HEK293T (cell line): ENCODE results near the gene PHF5A.

Experiments
- CTCF ChIA-PET: fragments of 350-600 bp; formaldehyde crosslinking; extraction: SDS; loops from one replicate; lab custom pipeline; 2021; ENCODE audit warnings: antibody characterized with exemption, inconsistent platforms; lab: Yijun Ruan, JAX
- POLR2A ChIA-PET: fragments of 350-600 bp; formaldehyde crosslinking; extraction: SDS; loops from one replicate; lab custom pipeline; 2020; ENCODE audit warnings: antibody characterized with exemption, inconsistent platforms; lab: Yijun Ruan, JAX
- DNase-seq: peaks from one replicate; pipeline ENCODE4 v3.0.0; 2012; ENCODE audit warnings: mixed read lengths; ENCODE audit errors: extremely low spot score
- ARNT ChIP-seq: fragments of 450-650 bp; IDR thresholded peaks from 2 replicates; pipeline ENCODE4 v1.6.1; 2017; ENCODE audit warnings: mild to moderate bottlenecking
- BHLHE40 ChIP-seq: fragments of 450-650 bp; IDR thresholded peaks from 2 replicates; pipeline ENCODE4 v1.6.1; 2016; ENCODE audit warnings: mild to moderate bottlenecking, moderate library complexity, borderline replicate concordance
- CTBP1 ChIP-seq: fragments of 450-650 bp; IDR thresholded peaks from 2 replicates; pipeline ENCODE4 v1.6.1; 2016; ENCODE audit warnings: borderline replicate concordance
- ELF4 ChIP-seq: fragments of 450-650 bp; IDR thresholded peaks from 2 replicates; pipeline ENCODE4 v1.6.1; 2017; ENCODE audit warnings: antibody characterized with exemption
- FOXA1 ChIP-seq: fragments of 450-650 bp; IDR thresholded peaks from 2 replicates; pipeline ENCODE4 v1.6.1; 2016; ENCODE audit warnings: mild to moderate bottlenecking
- FOXK2 ChIP-seq: fragments of 450-650 bp; IDR thresholded peaks from 2 replicates; pipeline ENCODE4 v1.6.1; 2016; ENCODE audit warnings: mild to moderate bottlenecking
- FOXM1 ChIP-seq: fragments of 450-650 bp; IDR thresholded peaks from 2 replicates; pipeline ENCODE4 v1.6.1; 2017; ENCODE audit warnings: mild to moderate bottlenecking, borderline replicate concordance
- HDGF ChIP-seq: fragments of 450-650 bp; IDR thresholded peaks from 2 replicates; pipeline ENCODE4 v1.6.1; 2017; ENCODE audit warnings: antibody characterized with exemption, borderline replicate concordance
- L3MBTL2 ChIP-seq: fragments of 450-650 bp; conservative IDR thresholded peaks from 2 replicates; pipeline ENCODE4 v1.6.1; 2016; ENCODE audit warnings: mild to moderate bottlenecking
- LEF1 ChIP-seq: fragments of 450-650 bp; IDR thresholded peaks from 2 replicates; pipeline ENCODE4 v1.6.1; 2017; ENCODE audit warnings: mild to moderate bottlenecking, borderline replicate concordance
- NFRKB ChIP-seq: fragments of 450-650 bp; IDR thresholded peaks from 2 replicates; pipeline ENCODE4 v1.6.1; 2016; ENCODE audit warnings: mild to moderate bottlenecking, moderate library complexity
- PKNOX1 ChIP-seq: fragments of 450-650 bp; IDR thresholded peaks from 2 replicates; pipeline ENCODE4 v1.6.1; 2016
- SP1 ChIP-seq: fragments of 450-650 bp; IDR thresholded peaks from 2 replicates; pipeline ENCODE4 v1.6.1; 2017
- SUZ12 ChIP-seq: fragments of 450-650 bp; IDR thresholded peaks from 2 replicates; pipeline ENCODE4 v1.6.1; 2016; ENCODE audit warnings: mild to moderate bottlenecking
- TARDBP ChIP-seq: fragments of 450-650 bp; IDR thresholded peaks from 2 replicates; pipeline ENCODE4 v1.6.1; 2016
- ZNF384 ChIP-seq: fragments of 450-650 bp; IDR thresholded peaks from 2 replicates; pipeline ENCODE4 v1.6.1; 2016

Gene PHF5A

GRCh38 chr22:41481131-41481830 is 12.8 kb upstream of the PHF5A start:
- POLR2A ChIA-PET: interaction anchor here (2.3 to 5.6 kb wide), 2 partner anchors 12 to 35 kb away, joined by 7 to 26 read pairs; partner anchors contain the start of genes ACO2, PHF5A and TOB2
- TF ChIP-seq FOXK2 (no peak), TARDBP (no peak), SUZ12 (no peak), PKNOX1 (no peak), BHLHE40 (no peak), SP1 (no peak), ELF4 (no peak), FOXM1 (no peak), L3MBTL2 (no peak), FOXA1 (no peak), NFRKB (no peak), LEF1 (no peak), ZNF384 (no peak), CTBP1 (no peak)
- CTCF ChIA-PET: no interaction called here
- no peak for DNase-seq

GRCh38 chr22:41480397-41480735 is 11.9 kb upstream of the PHF5A start:
- ChIA-PET CTCF (no interaction called here), POLR2A (interaction anchor here (2.3 to 5.6 kb wide), 2 partner anchors 11 to 34 kb away, joined by 7 to 26 read pairs; partner anchors contain the start of genes ACO2, PHF5A and TOB2)
- TF ChIP-seq CTBP1 (no peak), LEF1 (no peak), PKNOX1 (no peak), ZNF384 (no peak), SUZ12 (no peak), L3MBTL2 (no peak), ELF4 (no peak), FOXM1 (no peak), HDGF (no peak), FOXA1 (no peak), NFRKB (no peak)
- DNase-seq: no peak

GRCh38 chr22:41479671-41480396 is 11.3 kb upstream of the PHF5A start:
- no peak for DNase-seq
- TF ChIP-seq ZNF384: no peak
- TF ChIP-seq ARNT: no peak
- no peak for TF ChIP-seq FOXM1
- TF ChIP-seq TARDBP: no peak
- no peak for TF ChIP-seq BHLHE40
- TF ChIP-seq LEF1: no peak
- no peak for TF ChIP-seq SUZ12
- TF ChIP-seq FOXK2: no peak
- TF ChIP-seq CTBP1: no peak
- TF ChIP-seq HDGF: no peak
- TF ChIP-seq FOXA1: no peak
- no peak for TF ChIP-seq ELF4
- no peak for TF ChIP-seq SP1
- no peak for TF ChIP-seq PKNOX1
- no peak for TF ChIP-seq NFRKB
- TF ChIP-seq L3MBTL2: no peak
- CTCF ChIA-PET: no interaction called here
- POLR2A ChIA-PET: interaction anchor here (1.6 to 5.6 kb wide), 2 partner anchors 11 to 67 kb away, joined by 5 to 26 read pairs; partner anchors contain the start of genes ACO2 and PHF5A

- CTCF ChIA-PET: interaction anchor here (1.0 kb wide), 1 partner anchor 12 kb away, joined by 6 read pairs; no protein-coding TSS in a partner anchor
- TF ChIP-seq FOXK2 (no peak), NFRKB (no peak), TARDBP (no peak), LEF1 (no peak), L3MBTL2 (no peak), SP1 (no peak), SUZ12 (no peak), FOXA1 (no peak), ARNT (no peak), FOXM1 (no peak), HDGF (no peak), BHLHE40 (no peak), ZNF384 (no peak), CTBP1 (no peak), ELF4 (no peak), PKNOX1 (no peak)
- POLR2A ChIA-PET: interaction anchor here (1.3 to 5.6 kb wide), 3 partner anchors 10 to 67 kb away, joined by 3 to 26 read pairs (median 5); partner anchors contain the start of genes ACO2, PHF5A and TOB2
- no peak for DNase-seq
Measured at GRCh38 chr22:41478891-41479521, 10.5 kb upstream of the PHF5A start.
